PC-9 (cell line): ENCODE results near the gene LRCH3.

Experiments
- EZH2 ChIP-seq: fragments of 200-600 bp; sonication (generic); IDR thresholded peaks from 2 replicates; pipeline ENCODE4 v1.8.0; 2017; ENCODE audit warnings: antibody characterized with exemption, low read depth
- TF ChIP-seq, protein P1 (sequence below): fragments of 200-600 bp; sonication (generic); conservative IDR thresholded peaks from 2 replicates; pipeline ENCODE4 v1.6.1; 2017; ENCODE audit warnings: mixed run types, antibody characterized with exemption, mild to moderate bottlenecking, moderate library complexity

- TF ChIP-seq, protein P1, sequence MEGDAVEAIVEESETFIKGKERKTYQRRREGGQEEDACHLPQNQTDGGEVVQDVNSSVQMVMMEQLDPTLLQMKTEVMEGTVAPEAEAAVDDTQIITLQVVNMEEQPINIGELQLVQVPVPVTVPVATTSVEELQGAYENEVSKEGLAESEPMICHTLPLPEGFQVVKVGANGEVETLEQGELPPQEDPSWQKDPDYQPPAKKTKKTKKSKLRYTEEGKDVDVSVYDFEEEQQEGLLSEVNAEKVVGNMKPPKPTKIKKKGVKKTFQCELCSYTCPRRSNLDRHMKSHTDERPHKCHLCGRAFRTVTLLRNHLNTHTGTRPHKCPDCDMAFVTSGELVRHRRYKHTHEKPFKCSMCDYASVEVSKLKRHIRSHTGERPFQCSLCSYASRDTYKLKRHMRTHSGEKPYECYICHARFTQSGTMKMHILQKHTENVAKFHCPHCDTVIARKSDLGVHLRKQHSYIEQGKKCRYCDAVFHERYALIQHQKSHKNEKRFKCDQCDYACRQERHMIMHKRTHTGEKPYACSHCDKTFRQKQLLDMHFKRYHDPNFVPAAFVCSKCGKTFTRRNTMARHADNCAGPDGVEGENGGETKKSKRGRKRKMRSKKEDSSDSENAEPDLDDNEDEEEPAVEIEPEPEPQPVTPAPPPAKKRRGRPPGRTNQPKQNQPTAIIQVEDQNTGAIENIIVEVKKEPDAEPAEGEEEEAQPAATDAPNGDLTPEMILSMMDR = no peak
- TF ChIP-seq EZH2 = no peak
These were observed 39.4 kb downstream of the LRCH3 start for GRCh38 chr3:197830308-197830966.
